ENCODE measurements around the gene RPN1. TPM values are rescaled to one million over a fixed set of nuclear protein-coding genes. Genes with fewer than 3 reads are reported as not detected.

The RPN1 gene
- 248 and 259 TPM in 2 replicates for total RNA-seq

DNA sequence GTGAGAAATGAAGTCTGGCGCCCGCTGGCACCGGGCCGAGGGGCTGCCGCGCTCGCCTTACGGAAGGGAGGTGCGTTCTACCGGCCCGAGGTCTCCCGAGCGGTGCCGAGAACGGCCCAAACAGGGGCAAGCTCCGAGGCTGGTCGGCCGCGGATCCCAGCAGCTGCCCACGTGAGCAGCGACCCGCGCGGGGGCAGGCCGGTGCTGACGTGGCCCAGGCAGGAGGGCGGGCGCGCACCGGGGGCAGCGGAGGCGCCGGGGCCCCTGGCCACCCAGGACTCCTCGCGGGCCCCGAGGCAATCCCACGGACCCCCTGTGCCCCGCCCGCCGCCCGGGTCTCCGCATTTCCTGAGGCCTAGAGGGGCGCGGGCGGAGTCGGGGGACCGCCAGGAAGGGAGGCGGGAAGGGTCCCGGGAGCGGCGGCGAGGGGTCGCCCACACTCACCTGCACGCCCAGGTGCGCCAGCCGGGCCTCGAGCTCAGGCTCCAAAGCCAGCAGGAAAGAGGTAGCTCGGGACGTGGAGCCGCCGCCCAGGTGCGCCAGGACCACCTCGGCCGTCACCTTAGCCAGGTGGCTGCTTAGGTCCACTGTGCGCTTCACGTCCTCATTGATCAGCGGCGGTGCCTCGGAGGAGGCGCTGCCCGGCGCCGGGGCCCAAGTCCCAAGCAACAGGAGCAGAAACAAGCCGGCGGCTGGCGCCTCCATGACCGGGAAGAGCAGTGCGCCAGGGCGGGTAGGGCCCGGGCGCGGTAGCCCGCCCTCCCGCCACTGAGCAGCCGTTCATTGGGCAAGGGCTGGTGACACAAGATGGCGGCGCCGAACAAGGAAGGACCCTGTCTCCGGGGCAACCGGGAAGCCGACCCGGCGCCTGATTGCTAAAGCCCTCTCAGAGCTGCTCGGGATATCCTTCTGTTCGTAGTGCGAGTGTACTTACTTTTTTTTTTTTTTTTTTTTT, at the start of gene RPN1:
Gene RPN1 (minus strand): TSS at position 723 of the 955 bp plus-strand sequence. CDS start 18 bp downstream, at position 705.

Other genes starting within 250 kb of the RPN1 start
- not detected in 2 replicates for gene DNAJB8, start 183.9 kb downstream of the RPN1 start, total RNA-seq
- 4.6 and 5.1 TPM in 2 replicates for gene GATA2, start 157.6 kb downstream of the RPN1 start, total RNA-seq
- 98.8 and 116 TPM in 2 replicates for gene RAB7A, start 75.4 kb upstream of the RPN1 start, total RNA-seq
- gene ACAD9, start 228.8 kb upstream of the RPN1 start, total RNA-seq: 27.1 and 31.5 TPM in 2 replicates